ENCODE data around the gene UGP2. TPM values are rescaled to one million over a fixed set of nuclear protein-coding genes. Genes with fewer than 3 reads are reported as not detected.
"Not testable (repeated sequence)": the region's sequence is repeated elsewhere in the genome, so short reads cannot be mapped to it uniquely, and the experiment has no call there.

UGP2 gene
- total RNA-seq, 1 donor from 2014 or later: 59.2 TPM

- no peak for DNase-seq (ENCODE audit: extremely low read depth, low read depth, low spot score)
These were observed 1.5 kb upstream of the UGP2 start for GRCh38 chr2:63840081-63840784.

GRCh38 chr2:63840785-63841253, 877 bp upstream of the UGP2 start:
- peak; percentile 75 for DNase-seq (ENCODE audit: extremely low read depth, low read depth, low spot score)

- no peak for DNase-seq (ENCODE audit: extremely low read depth, low read depth, low spot score)
These were observed 709 bp downstream of the UGP2 start for GRCh38 chr2:63842149-63843061.

GRCh38 chr2:63843093-63843492, 1.4 kb downstream of the UGP2 start:
- no peak for DNase-seq (ENCODE audit: extremely low read depth, low read depth, low spot score)

- DNase-seq (ENCODE audit: extremely low read depth, low read depth, low spot score): no peak
These were observed 2.1 kb downstream of the UGP2 start for GRCh38 chr2:63843791-63844190.

- DNase-seq (ENCODE audit: extremely low read depth, low read depth, low spot score): no peak
These were observed 2.9 kb downstream of the UGP2 start for GRCh38 chr2:63844616-63845015.

- no peak for DNase-seq (ENCODE audit: extremely low read depth, low read depth, low spot score)
These were observed 4.2 kb downstream of the UGP2 start for GRCh38 chr2:63845866-63846265.

GRCh38 chr2:63846487-63846886, 4.8 kb downstream of the UGP2 start:
- no peak for DNase-seq (ENCODE audit: extremely low read depth, low read depth, low spot score)

GRCh38 chr2:63847571-63847970, 5.9 kb downstream of the UGP2 start:
- DNase-seq (ENCODE audit: extremely low read depth, low read depth, low spot score): not testable (repeated sequence)

- no peak for DNase-seq (ENCODE audit: extremely low read depth, low read depth, low spot score)
These were observed 7.9 kb downstream of the UGP2 start for GRCh38 chr2:63849381-63850203.

GRCh38 chr2:63850204-63850571, 8.5 kb downstream of the UGP2 start:
- no peak for DNase-seq (ENCODE audit: extremely low read depth, low read depth, low spot score)

- no peak for DNase-seq (ENCODE audit: extremely low read depth, low read depth, low spot score)
These were observed 9.0 kb downstream of the UGP2 start for GRCh38 chr2:63850649-63851048.

- no peak for DNase-seq (ENCODE audit: extremely low read depth, low read depth, low spot score)
These were observed 10.1 kb downstream of the UGP2 start for GRCh38 chr2:63851691-63852311.

GRCh38 chr2:63853527-63854310, 12.0 kb downstream of the UGP2 start:
- no peak for DNase-seq (ENCODE audit: extremely low read depth, low read depth, low spot score)

GRCh38 chr2:63855418-63856302, 14.0 kb downstream of the UGP2 start:
- DNase-seq (ENCODE audit: extremely low read depth, low read depth, low spot score): no peak

- DNase-seq (ENCODE audit: extremely low read depth, low read depth, low spot score): no peak
These were observed 14.6 kb downstream of the UGP2 start for GRCh38 chr2:63856303-63856603.

GRCh38 chr2:63858291-63858690, 16.6 kb downstream of the UGP2 start:
- no peak for DNase-seq (ENCODE audit: extremely low read depth, low read depth, low spot score)

GRCh38 chr2:63861220-63861822, 19.6 kb downstream of the UGP2 start:
- DNase-seq (ENCODE audit: extremely low read depth, low read depth, low spot score): no peak

- no peak for DNase-seq (ENCODE audit: extremely low read depth, low read depth, low spot score)
These were observed 21.1 kb downstream of the UGP2 start for GRCh38 chr2:63862806-63863205.

All from glomerular endothelial cell (primary cell).